Keratinocyte (primary cell): ENCODE results near the gene FOXQ1. TPM values are rescaled to one million over a fixed set of nuclear protein-coding genes. Genes with fewer than 3 reads are reported as not detected.

Source experiments
- DNase-seq: peaks from one replicate; pipeline ENCODE4 v3.0.0-alpha.2; 2011; ENCODE audit warnings: low read depth, missing footprints, low spot score
- FAIRE-seq: peaks from 2 replicates; lab custom pipeline; 2011; peaks lifted over from hg19 to GRCh38; lab: Jason Lieb, UNC
- H2AFZ ChIP-seq: 2 replicates; pipeline ENCODE4 v1.6.0; 2012; ENCODE audit warnings: low read length, control low read depth, inconsistent platforms; ENCODE audit not compliant: control insufficient read depth
- H3K27ac ChIP-seq: 2 replicates; pipeline ENCODE4 v1.5.1; 2011; ENCODE audit warnings: low read length; ENCODE audit not compliant: control insufficient read depth, insufficient read depth
- H3K27me3 ChIP-seq: 3 replicates; pipeline ENCODE4 v1.6.0; 2011; ENCODE audit warnings: low read length; ENCODE audit not compliant: control insufficient read depth, insufficient read depth; ENCODE audit errors: extremely low read depth
- H3K36me3 ChIP-seq, 2 experiments: 2 replicates in 1 of 2; 3 replicates in 1 of 2; pipeline ENCODE4 v1.5.1; 2011; ENCODE audit warnings: low read length in 2 of 2, mild to moderate bottlenecking in 1 of 2; ENCODE audit not compliant: control insufficient read depth in 2 of 2, insufficient read depth in 2 of 2; ENCODE audit errors: extremely low read depth in 1 of 2
- H3K4me1 ChIP-seq: 3 replicates; pipeline ENCODE4 v1.5.1; 2011; ENCODE audit warnings: low read length; ENCODE audit not compliant: control insufficient read depth, insufficient read depth; ENCODE audit errors: extremely low read depth
- H3K4me2 ChIP-seq: 3 replicates; pipeline ENCODE4 v1.6.0; 2011; ENCODE audit warnings: low read depth, low read length; ENCODE audit not compliant: control insufficient read depth, insufficient read depth; ENCODE audit errors: extremely low read depth
- H3K4me3 ChIP-seq, 3 experiments: fragments of 200-600 bp in 1 of 3; sonication (generic) in 1 of 3; 2 replicates in 2 of 3; 3 replicates in 1 of 3; pipeline ENCODE4 v1.5.1; 2011 to 2016; ENCODE audit warnings: low read length in 3 of 3, mild to moderate bottlenecking in 3 of 3, control low read depth in 2 of 3, inconsistent platforms in 1 of 3, low read depth in 1 of 3, mixed read lengths in 1 of 3, mixed run types in 1 of 3, moderate library complexity in 1 of 3; ENCODE audit not compliant: control insufficient read depth in 2 of 3, insufficient read depth in 2 of 3; ENCODE audit errors: extremely low read depth in 1 of 3
- H3K79me2 ChIP-seq: 2 replicates; pipeline ENCODE4 v1.6.0; 2012; ENCODE audit warnings: low read length; ENCODE audit not compliant: control insufficient read depth, insufficient read depth
- H3K9ac ChIP-seq: 3 replicates; pipeline ENCODE4 v1.6.0; 2011; ENCODE audit warnings: low read length; ENCODE audit not compliant: control insufficient read depth, insufficient read depth; ENCODE audit errors: extremely low read depth
- H3K9me1 ChIP-seq: 3 replicates; pipeline ENCODE4 v1.6.0; 2011; ENCODE audit warnings: low read length; ENCODE audit not compliant: control insufficient read depth, insufficient read depth; ENCODE audit errors: extremely low read depth
- H3K9me3 ChIP-seq: 2 replicates; pipeline ENCODE4 v1.5.1; 2012; ENCODE audit warnings: low read depth, low read length; ENCODE audit not compliant: control insufficient read depth
- H4K20me1 ChIP-seq: 3 replicates; pipeline ENCODE4 v1.6.0; 2011; ENCODE audit warnings: low read length; ENCODE audit not compliant: control insufficient read depth, insufficient read depth; ENCODE audit errors: extremely low read depth
- CTCF ChIP-seq, 3 experiments: IDR thresholded peaks in 1 of 3; conservative IDR thresholded peaks in 1 of 3; optimal IDR thresholded peaks in 1 of 3; 2 replicates in 2 of 3; 3 replicates in 1 of 3; pipeline versions ENCODE3 to v1.5.1; 2011; ENCODE audit warnings: low read length in 3 of 3, mild to moderate bottlenecking in 3 of 3, moderate library complexity in 2 of 3, control low read depth in 1 of 3, inconsistent platforms in 1 of 3; ENCODE audit not compliant: insufficient read depth in 2 of 3; ENCODE audit errors: extremely low read depth in 1 of 3
- EZH2 ChIP-seq: IDR thresholded peaks from one replicate; pipeline ENCODE4 v1.6.1; 2012; ENCODE audit warnings: inconsistent platforms, mild to moderate bottlenecking, low read length, moderate library complexity
- dilution Hi-C: fragments of 300-500 bp; cut with MboI; formaldehyde crosslinking; loops from one replicate; pipeline ENCODE4 v1.7.0; 2020; ENCODE audit warnings: low sequenced_read_pairs; ENCODE audit not compliant: extremely low pct_ligation_motif_present
- polyA plus RNA-seq, 5 experiments: library from polyadenylated mRNA; depleted of rRNA in 3 of 5; stranded (reverse) in 3 of 5; stranded (forward) in 1 of 5; unstranded in 1 of 5; fragments of >200 nt; gene quantifications; 1 replicate in 1 of 5; 2 replicates in 3 of 5; 3 replicates in 1 of 5; pipeline versions ENCODE4 v1.2.1 to v1.2.3, GENCODE V29; 2011 to 2012; ENCODE audit warnings: missing spikeins in 2 of 5, low read depth in 1 of 5, low replicate concordance in 1 of 5

Gene FOXQ1
- polyA plus RNA-seq, 1 donor (not counting 4 experiments of a cell fraction or from before 2014, with no cell fraction given), result 5.4 TPM

GRCh38 chr6:1329708-1330107 is 17.8 kb downstream of the FOXQ1 start:
- Histone ChIP-seq H3K27me3 (no peaks in the 10 kb centered on the region), H3K79me2 (no peaks in the 10 kb centered on the region), H3K9me3 (no peaks in the 10 kb centered on the region), H3K9me1 (peaks cover 3% of the 10 kb centered on the region), H3K27ac (no peak overlapping the region), H3K9ac (no peak overlapping the region), H3K4me3 (no peak overlapping the region), H4K20me1 (no peaks in the 10 kb centered on the region), H3K4me2 (no peak overlapping the region), H2AFZ (no peak overlapping the region), H3K4me1 (peaks cover 44% of the 10 kb centered on the region), H3K36me3 (no peaks in the 10 kb centered on the region)
- dilution Hi-C loops, result no loop called here
- TF ChIP-seq CTCF (optimal IDR thresholded peaks at IDR 0.05 in 1 of 3, IDR thresholded peaks at IDR 0.05 in 1 of 3, conservative IDR thresholded peaks at IDR 0.05 in 1 of 3; ENCODE audit: extremely low read depth in 1 of 3, insufficient read depth in 2 of 3, low read length in 3 of 3) (no peak), EZH2 (no peak)
- FAIRE-seq (no peak), DNase-seq (no peak)

DNA sequence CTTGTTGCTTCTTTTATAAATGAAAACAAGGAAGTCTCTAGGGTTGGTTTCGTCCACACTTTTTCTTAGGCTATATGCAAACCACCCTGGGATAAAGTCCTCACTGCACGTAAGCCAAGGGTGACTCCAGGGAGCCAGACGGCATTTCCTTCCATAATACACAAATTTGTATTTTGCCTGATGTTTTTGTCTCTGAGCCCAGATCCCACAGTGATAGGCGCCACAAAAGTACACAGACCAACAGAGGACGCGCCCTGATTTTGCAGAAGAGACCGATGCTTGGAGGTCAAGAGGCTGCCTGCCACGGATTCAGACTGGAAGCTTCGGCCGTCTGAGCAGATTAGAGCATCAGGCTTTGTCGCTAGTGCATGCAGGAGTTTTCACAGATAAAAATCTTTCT is 22.8 kb downstream of the FOXQ1 start:
- no peaks in the 10 kb centered on the region for H3K9me1 ChIP-seq
- no peaks in the 10 kb centered on the region for H3K36me3 ChIP-seq
- H3K4me2 ChIP-seq, result peak overlapping the region; percentile 72
- no peak overlapping the region for H3K4me3 ChIP-seq
- dilution Hi-C loops, result no loop called here
- peak; percentile 53 for FAIRE-seq
- no peaks in the 10 kb centered on the region for H3K79me2 ChIP-seq
- H3K27ac ChIP-seq, result peak overlapping the region; percentile 73
- no peaks in the 10 kb centered on the region for H4K20me1 ChIP-seq
- peak overlapping the region; percentile 66 for H3K9ac ChIP-seq
- peaks cover 18% of the 10 kb centered on the region for H3K4me1 ChIP-seq
- peak overlapping the region; percentile 48 for H2AFZ ChIP-seq
- DNase-seq, result no peak
- TF ChIP-seq CTCF (optimal IDR thresholded peaks at IDR 0.05 in 1 of 3, IDR thresholded peaks at IDR 0.05 in 1 of 3, conservative IDR thresholded peaks at IDR 0.05 in 1 of 3; ENCODE audit: extremely low read depth in 1 of 3, insufficient read depth in 2 of 3, low read length in 3 of 3) (no peak), EZH2 (no peak)
- H3K9me3 ChIP-seq, result no peaks in the 10 kb centered on the region
- H3K27me3 ChIP-seq, result no peaks in the 10 kb centered on the region
